HepG2 (cell line): ENCODE measurements around the gene LIN28A. TPM values are rescaled to one million over a fixed set of nuclear protein-coding genes. Genes with fewer than 3 reads are reported as not detected.

ENCODE experiments used
- ARNTL ChIP-seq: sonication (generic); formaldehyde crosslinking; IDR thresholded peaks from 2 replicates; pipeline ENCODE4 v1.4.0; 2020; ENCODE audit warnings: mild to moderate bottlenecking, missing genetic modification reagents
- ELF4 ChIP-seq: sonication (generic); formaldehyde crosslinking; IDR thresholded peaks from 2 replicates; pipeline ENCODE4 v1.5.0; 2020; ENCODE audit warnings: missing genetic modification reagents, mild to moderate bottlenecking, moderate library complexity, borderline replicate concordance
- FOXC1 ChIP-seq: sonication (generic); formaldehyde crosslinking; IDR thresholded peaks from 2 replicates; pipeline ENCODE4 v1.8.0; 2022; ENCODE audit warnings: mild to moderate bottlenecking, missing genetic modification reagents, borderline replicate concordance
- GABPB1 ChIP-seq: IDR thresholded peaks from 2 replicates; pipeline ENCODE4 v1.6.1; 2016; ENCODE audit warnings: mild to moderate bottlenecking, missing genetic modification reagents, moderate library complexity, missing compliant biosample characterization
- IRF2 ChIP-seq: IDR thresholded peaks from 2 replicates; pipeline ENCODE4 v1.6.1; 2018; ENCODE audit warnings: missing genetic modification reagents, missing compliant biosample characterization
- KMT2B ChIP-seq: IDR thresholded peaks from 2 replicates; pipeline ENCODE4 v1.6.1; 2016; ENCODE audit warnings: missing genetic modification reagents, missing compliant biosample characterization
- MAZ ChIP-seq, 2 experiments: sonication (generic) in 1 of 2; formaldehyde crosslinking in 1 of 2; IDR thresholded peaks; 2 replicates each; pipeline versions ENCODE4 v1.5.0 to v1.6.1; 2012 to 2020; ENCODE audit warnings: low read depth in 2 of 2, mild to moderate bottlenecking in 2 of 2, borderline replicate concordance in 1 of 2, improper control_type of control experiment in 1 of 2, low read length in 1 of 2, missing genetic modification reagents in 1 of 2, moderate library complexity in 1 of 2
- MEIS2 ChIP-seq: sonication (generic); formaldehyde crosslinking; IDR thresholded peaks from 2 replicates; pipeline ENCODE4 v1.9.0; 2021; ENCODE audit warnings: mild to moderate bottlenecking, missing genetic modification reagents
- SP140L ChIP-seq: sonication (generic); formaldehyde crosslinking; IDR thresholded peaks from 2 replicates; pipeline ENCODE4 v1.4.0; 2020; ENCODE audit warnings: missing genetic modification reagents, borderline replicate concordance
- SUZ12 ChIP-seq: fragments of 150-350 bp; IDR thresholded peaks from 2 replicates; pipeline ENCODE4 v1.6.1; 2014; ENCODE audit warnings: low read depth, low read length
- TOPORS ChIP-seq: sonication (generic); formaldehyde crosslinking; IDR thresholded peaks from 2 replicates; pipeline ENCODE4 v1.8.0; 2023; ENCODE audit warnings: mild to moderate bottlenecking, missing genetic modification reagents
- ZBTB42 ChIP-seq: sonication (generic); formaldehyde crosslinking; IDR thresholded peaks from 2 replicates; pipeline ENCODE4 v1.5.0; 2020; ENCODE audit warnings: mild to moderate bottlenecking, missing genetic modification reagents
- ZFP37 ChIP-seq: sonication (generic); formaldehyde crosslinking; IDR thresholded peaks from 2 replicates; pipeline ENCODE4 v1.4.0; 2020; ENCODE audit warnings: missing genetic modification reagents, borderline replicate concordance
- ZMAT3 ChIP-seq: sonication (generic); formaldehyde crosslinking; conservative IDR thresholded peaks from 2 replicates; pipeline ENCODE4 v1.7.0; 2021; ENCODE audit warnings: missing genetic modification reagents
- ZNF274 ChIP-seq: sonication (generic); formaldehyde crosslinking; IDR thresholded peaks from 2 replicates; pipeline ENCODE4 v1.5.1; 2020; ENCODE audit warnings: mild to moderate bottlenecking, missing genetic modification reagents
- ZNF331 ChIP-seq: sonication (generic); formaldehyde crosslinking; IDR thresholded peaks from 2 replicates; pipeline ENCODE4 v1.4.0; 2020; ENCODE audit warnings: missing genetic modification reagents
- ZNF432 ChIP-seq: sonication (generic); formaldehyde crosslinking; IDR thresholded peaks from 2 replicates; pipeline ENCODE4 v1.5.0; 2020; ENCODE audit warnings: missing genetic modification reagents, mild to moderate bottlenecking, borderline replicate concordance
- ZNF772 ChIP-seq: sonication (generic); formaldehyde crosslinking; IDR thresholded peaks from 2 replicates; pipeline ENCODE4 v1.5.0; 2020; ENCODE audit warnings: mild to moderate bottlenecking, missing genetic modification reagents
- polyA plus RNA-seq, 8 experiments: library from polyadenylated mRNA; depleted of rRNA in 3 of 8; stranded (reverse) in 7 of 8; unstranded in 1 of 8; fragments of >200 nt; fragmentation: Illumina TruSeq in 4 of 8; extraction: Trizol in 4 of 8; gene quantifications; 2 replicates each; pipeline versions ENCODE4 v1.2.1 to v1.2.3, GENCODE V29; 2011 to 2016; ENCODE audit warnings: low read depth in 4 of 8, missing spikeins in 1 of 8, mixed read lengths in 1 of 8; ENCODE audit not compliant: insufficient read depth in 1 of 8
- total RNA-seq, 5 experiments: library from RNA; depleted of rRNA; stranded (reverse); fragments of >200 nt; fragmentation: Illumina TruSeq; extraction: Trizol; gene quantifications; 2 replicates each; pipeline ENCODE4 v1.2.3, GENCODE V29; 2016; ENCODE audit warnings: low read depth in 1 of 5
- TF ChIP-seq, protein P1 (sequence below): sonication (generic); formaldehyde crosslinking; IDR thresholded peaks from 2 replicates; pipeline ENCODE4 v1.4.0; 2020; ENCODE audit warnings: mild to moderate bottlenecking, missing genetic modification reagents
- TF ChIP-seq, protein P2 (sequence below): sonication (generic); formaldehyde crosslinking; IDR thresholded peaks from 2 replicates; pipeline ENCODE4 v1.5.1; 2020; ENCODE audit warnings: missing genetic modification reagents, mild to moderate bottlenecking, borderline replicate concordance
- TF ChIP-seq, protein P3 (sequence below): IDR thresholded peaks from 2 replicates; pipeline ENCODE4 v1.6.1; 2016
- TF ChIP-seq, protein P4 (sequence below): sonication (generic); formaldehyde crosslinking; IDR thresholded peaks from 2 replicates; pipeline ENCODE4 v1.5.1; 2020; ENCODE audit warnings: missing genetic modification reagents, mild to moderate bottlenecking, borderline replicate concordance
- TF ChIP-seq, protein P5 (sequence below): sonication (generic); formaldehyde crosslinking; IDR thresholded peaks from 2 replicates; pipeline ENCODE4 v1.4.0; 2020; ENCODE audit warnings: missing genetic modification reagents

The LIN28A gene
- total and polyA plus RNA-seq, 2 of the 13 experiments (the other 11 are each of a cell fraction or from before 2014, with no cell fraction given) = not detected

DNA sequence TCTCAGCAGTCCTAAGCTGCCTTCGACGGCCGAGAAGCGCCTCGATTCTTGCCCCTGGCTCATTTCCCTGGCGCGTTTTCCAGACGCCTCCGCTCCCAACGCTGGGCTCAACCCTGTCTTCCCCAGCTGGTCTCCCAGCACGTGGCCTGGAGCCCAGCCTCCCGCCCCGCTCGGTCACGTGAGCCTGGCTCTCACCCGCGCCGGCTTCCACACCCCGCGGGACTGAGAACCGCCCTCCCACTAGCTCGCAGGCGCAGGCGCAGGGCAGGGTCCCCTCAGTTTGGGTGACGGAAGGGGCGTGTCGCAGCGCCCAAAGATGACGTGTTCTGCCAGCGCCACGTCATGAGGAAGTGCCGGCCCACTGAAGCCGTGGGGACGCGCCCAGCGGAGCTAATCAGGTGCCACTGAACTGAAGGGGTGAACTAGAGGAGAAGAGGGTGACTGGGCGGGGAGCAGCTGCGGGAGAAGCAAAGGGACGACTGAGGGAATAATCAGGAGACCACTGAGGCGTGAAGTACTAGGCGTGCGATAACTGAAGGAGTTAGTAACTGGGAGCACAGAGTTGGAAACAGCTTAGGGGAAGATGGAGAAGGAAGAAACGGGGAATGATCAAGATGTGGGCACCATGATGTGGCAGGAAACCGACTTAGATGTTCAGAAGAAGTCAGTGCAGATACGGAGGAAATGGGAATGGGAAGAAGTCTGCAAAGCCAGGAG is 21.5 kb downstream of the LIN28A start, which contains the start of gene DHDDS (continued):
- TF ChIP-seq, protein P1, sequence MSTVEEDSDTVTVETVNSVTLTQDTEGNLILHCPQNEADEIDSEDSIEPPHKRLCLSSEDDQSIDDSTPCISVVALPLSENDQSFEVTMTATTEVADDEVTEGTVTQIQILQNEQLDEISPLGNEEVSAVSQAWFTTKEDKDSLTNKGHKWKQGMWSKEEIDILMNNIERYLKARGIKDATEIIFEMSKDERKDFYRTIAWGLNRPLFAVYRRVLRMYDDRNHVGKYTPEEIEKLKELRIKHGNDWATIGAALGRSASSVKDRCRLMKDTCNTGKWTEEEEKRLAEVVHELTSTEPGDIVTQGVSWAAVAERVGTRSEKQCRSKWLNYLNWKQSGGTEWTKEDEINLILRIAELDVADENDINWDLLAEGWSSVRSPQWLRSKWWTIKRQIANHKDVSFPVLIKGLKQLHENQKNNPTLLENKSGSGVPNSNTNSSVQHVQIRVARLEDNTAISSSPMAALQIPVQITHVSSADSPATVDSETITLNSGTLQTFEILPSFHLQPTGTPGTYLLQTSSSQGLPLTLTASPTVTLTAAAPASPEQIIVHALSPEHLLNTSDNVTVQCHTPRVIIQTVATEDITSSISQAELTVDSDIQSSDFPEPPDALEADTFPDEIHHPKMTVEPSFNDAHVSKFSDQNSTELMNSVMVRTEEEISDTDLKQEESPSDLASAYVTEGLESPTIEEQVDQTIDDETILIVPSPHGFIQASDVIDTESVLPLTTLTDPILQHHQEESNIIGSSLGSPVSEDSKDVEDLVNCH (CRISPR knock-in tag) = 0 out of 2 replicates have a peak, but pooled peaks have one; percentile 26
- TF ChIP-seq IRF2 (CRISPR knock-in tag) = peak; percentile 90
- peak; percentile 96 for TF ChIP-seq GABPB1
- TF ChIP-seq SUZ12 = no peak
- TF ChIP-seq TOPORS (CRISPR knock-in tag) = peak; percentile 96
- peak; percentile 94 for TF ChIP-seq ZNF331 (CRISPR knock-in tag)
- TF ChIP-seq ZFP37 (CRISPR knock-in tag) = no peak
- peak; percentile 97 for TF ChIP-seq KMT2B (CRISPR knock-in tag)
- TF ChIP-seq ZNF274 (CRISPR knock-in tag) = peak; percentile 99
- TF ChIP-seq, protein P2, sequence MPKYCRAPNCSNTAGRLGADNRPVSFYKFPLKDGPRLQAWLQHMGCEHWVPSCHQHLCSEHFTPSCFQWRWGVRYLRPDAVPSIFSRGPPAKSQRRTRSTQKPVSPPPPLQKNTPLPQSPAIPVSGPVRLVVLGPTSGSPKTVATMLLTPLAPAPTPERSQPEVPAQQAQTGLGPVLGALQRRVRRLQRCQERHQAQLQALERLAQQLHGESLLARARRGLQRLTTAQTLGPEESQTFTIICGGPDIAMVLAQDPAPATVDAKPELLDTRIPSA (CRISPR knock-in tag) = 0 out of 2 replicates have a peak, but pooled peaks have one; percentile 66
- TF ChIP-seq MEIS2 (CRISPR knock-in tag) = peak; percentile 47; the same call in 1 of the 2 replicates
- TF ChIP-seq MAZ (IDR thresholded peaks at IDR 0.05; ENCODE audit: borderline replicate concordance, low read depth, low read length) = peak; percentile 78; the same call in 1 of the 2 replicates
- TF ChIP-seq MAZ (CRISPR knock-in tag; IDR thresholded peaks at IDR 0.05; ENCODE audit: low read depth) = peak; percentile 98
- TF ChIP-seq, protein P3, sequence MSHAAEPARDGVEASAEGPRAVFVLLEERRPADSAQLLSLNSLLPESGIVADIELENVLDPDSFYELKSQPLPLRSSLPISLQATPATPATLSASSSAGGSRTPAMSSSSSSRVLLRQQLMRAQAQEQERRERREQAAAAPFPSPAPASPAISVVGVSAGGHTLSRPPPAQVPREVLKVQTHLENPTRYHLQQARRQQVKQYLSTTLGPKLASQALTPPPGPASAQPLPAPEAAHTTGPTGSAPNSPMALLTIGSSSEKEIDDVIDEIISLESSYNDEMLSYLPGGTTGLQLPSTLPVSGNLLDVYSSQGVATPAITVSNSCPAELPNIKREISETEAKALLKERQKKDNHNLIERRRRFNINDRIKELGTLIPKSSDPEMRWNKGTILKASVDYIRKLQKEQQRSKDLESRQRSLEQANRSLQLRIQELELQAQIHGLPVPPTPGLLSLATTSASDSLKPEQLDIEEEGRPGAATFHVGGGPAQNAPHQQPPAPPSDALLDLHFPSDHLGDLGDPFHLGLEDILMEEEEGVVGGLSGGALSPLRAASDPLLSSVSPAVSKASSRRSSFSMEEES (CRISPR knock-in tag) = peak; percentile 96
- TF ChIP-seq ZNF432 (CRISPR knock-in tag) = no peak
- peak; percentile 94 for TF ChIP-seq ARNTL (CRISPR knock-in tag)
- peak; percentile 95 for TF ChIP-seq ELF4 (CRISPR knock-in tag)
- TF ChIP-seq, protein P4, sequence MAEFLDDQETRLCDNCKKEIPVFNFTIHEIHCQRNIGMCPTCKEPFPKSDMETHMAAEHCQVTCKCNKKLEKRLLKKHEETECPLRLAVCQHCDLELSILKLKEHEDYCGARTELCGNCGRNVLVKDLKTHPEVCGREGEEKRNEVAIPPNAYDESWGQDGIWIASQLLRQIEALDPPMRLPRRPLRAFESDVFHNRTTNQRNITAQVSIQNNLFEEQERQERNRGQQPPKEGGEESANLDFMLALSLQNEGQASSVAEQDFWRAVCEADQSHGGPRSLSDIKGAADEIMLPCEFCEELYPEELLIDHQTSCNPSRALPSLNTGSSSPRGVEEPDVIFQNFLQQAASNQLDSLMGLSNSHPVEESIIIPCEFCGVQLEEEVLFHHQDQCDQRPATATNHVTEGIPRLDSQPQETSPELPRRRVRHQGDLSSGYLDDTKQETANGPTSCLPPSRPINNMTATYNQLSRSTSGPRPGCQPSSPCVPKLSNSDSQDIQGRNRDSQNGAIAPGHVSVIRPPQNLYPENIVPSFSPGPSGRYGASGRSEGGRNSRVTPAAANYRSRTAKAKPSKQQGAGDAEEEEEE (CRISPR knock-in tag) = peak; percentile 97; the same call in 1 of the 2 replicates
- TF ChIP-seq ZMAT3 (CRISPR knock-in tag) = peak; percentile 98
- TF ChIP-seq ZBTB42 = no peak; the same call in 1 of the 2 replicates
- TF ChIP-seq, protein P5, sequence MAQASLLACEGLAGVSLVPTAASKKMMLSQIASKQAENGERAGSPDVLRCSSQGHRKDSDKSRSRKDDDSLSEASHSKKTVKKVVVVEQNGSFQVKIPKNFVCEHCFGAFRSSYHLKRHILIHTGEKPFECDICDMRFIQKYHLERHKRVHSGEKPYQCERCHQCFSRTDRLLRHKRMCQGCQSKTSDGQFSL = peak; percentile 50; the same call in 1 of the 2 replicates
- no peak for TF ChIP-seq SP140L (CRISPR knock-in tag)
- peak; percentile 98 for TF ChIP-seq ZNF772 (CRISPR knock-in tag)
- peak; percentile 95 for TF ChIP-seq FOXC1 (CRISPR knock-in tag)
